Neuron (in vitro differentiated cells): ENCODE measurements around the gene ATF5.

Experiments used
- H2AFZ ChIP-seq: one replicate; pipeline ENCODE4 v1.6.1; 2013; ENCODE audit warnings: low read depth, mild to moderate bottlenecking, inconsistent platforms, low read length, moderate library complexity
- H3K27me3 ChIP-seq: one replicate; pipeline ENCODE4 v1.6.1; 2013; ENCODE audit warnings: low read length; ENCODE audit not compliant: insufficient read depth
- H3K36me3 ChIP-seq: one replicate; pipeline ENCODE4 v1.6.1; 2013; ENCODE audit warnings: low read length; ENCODE audit not compliant: insufficient read depth
- H3K4me1 ChIP-seq: one replicate; pipeline ENCODE4 v1.6.1; 2013; ENCODE audit warnings: low read length; ENCODE audit not compliant: insufficient read depth
- H3K4me3 ChIP-seq: 2 replicates; pipeline ENCODE4 v1.5.1; 2013; ENCODE audit warnings: mild to moderate bottlenecking, low read length, moderate library complexity
- H3K9me3 ChIP-seq: one replicate; pipeline ENCODE4 v1.6.1; 2013; ENCODE audit warnings: low read length

The ATF5 gene, protein sequence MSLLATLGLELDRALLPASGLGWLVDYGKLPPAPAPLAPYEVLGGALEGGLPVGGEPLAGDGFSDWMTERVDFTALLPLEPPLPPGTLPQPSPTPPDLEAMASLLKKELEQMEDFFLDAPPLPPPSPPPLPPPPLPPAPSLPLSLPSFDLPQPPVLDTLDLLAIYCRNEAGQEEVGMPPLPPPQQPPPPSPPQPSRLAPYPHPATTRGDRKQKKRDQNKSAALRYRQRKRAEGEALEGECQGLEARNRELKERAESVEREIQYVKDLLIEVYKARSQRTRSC

DNA sequence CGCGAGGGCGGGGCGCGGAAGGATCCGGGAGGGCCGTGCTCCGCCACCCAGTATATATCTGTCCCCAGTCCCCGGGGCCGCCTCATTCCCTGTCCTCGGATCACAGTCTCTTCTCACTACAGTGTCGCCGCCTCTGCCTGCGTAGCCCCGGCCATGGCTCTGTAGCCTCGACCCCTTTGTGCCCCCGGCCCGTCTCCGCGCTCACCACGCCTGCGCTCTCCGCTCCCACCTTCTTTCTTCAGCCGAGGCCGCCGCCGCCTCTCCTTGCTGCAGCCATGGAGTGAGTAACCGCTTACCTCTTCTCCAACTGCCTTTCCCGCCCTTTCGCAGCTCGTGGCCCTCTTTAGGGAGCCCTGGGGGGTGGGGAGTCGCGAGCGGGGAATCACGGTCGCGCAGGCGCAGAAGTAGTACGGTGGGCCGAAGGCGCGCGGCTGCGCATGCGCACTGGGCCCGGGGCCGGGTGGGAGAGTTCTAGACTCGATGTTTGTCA lies at the start of gene ATF5, which contains the start of gene NUP62:
TSS of gene ATF5 (plus strand) at position 85 of the 490 bp plus-strand sequence. CDS start 1,646 bp downstream, outside the sequence.
TSS of gene NUP62 (minus strand) at position 384 of the 490 bp plus-strand sequence. CDS start 19,697 bp downstream, outside the sequence.
- peaks cover 34% of the 10 kb centered on the region for H3K36me3 ChIP-seq
- H3K9me3 ChIP-seq = no peaks in the 10 kb centered on the region
- H3K4me3 ChIP-seq = peak within 1 kb of the TSS; percentile 91
- peak within 1 kb of the TSS; percentile 13 for H2AFZ ChIP-seq
- peaks cover 17% of the 10 kb centered on the region for H3K4me1 ChIP-seq
- no peaks in the 10 kb centered on the region for H3K27me3 ChIP-seq

DNA sequence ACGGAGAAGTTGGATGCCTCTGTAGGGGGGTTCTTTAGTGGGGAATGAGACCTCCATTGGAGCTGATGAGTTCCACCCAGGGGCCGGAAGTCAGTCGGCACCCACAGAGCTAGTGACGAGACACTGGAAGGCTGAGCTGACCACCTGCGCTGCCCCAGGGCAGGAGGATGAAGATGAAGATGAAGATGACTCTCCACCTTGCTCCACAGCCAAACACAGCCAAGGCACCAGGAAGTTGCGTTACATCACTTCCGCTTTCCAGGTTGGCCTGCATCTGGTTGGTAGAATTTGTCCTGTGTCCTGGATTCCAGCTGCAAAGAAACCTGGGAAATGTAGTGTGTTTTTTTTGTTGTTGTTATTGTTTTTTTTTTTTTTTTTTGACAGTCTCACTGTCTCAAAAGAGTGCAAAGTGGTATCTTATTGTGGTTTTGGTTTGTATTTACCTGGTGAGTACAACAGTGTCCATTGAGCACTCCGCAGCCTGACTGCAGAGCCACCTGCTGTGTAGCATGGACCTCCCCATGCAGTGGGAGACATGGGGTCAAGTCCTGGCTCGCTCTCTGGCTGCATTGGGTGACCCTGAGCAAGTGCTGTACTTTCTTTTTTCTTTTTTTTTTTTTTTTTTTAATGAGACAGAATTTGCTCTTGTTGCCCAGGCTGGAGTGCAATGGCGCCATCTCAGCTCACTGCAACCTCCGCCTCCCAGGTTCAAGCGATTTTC lies 49.6 kb upstream of the ATF5 start:
- Histone ChIP-seq H3K4me1 (peaks cover 16% of the 10 kb centered on the region), H3K36me3 (peaks cover 48% of the 10 kb centered on the region), H3K9me3 (peaks cover 2% of the 10 kb centered on the region), H3K27me3 (no peaks in the 10 kb centered on the region), H3K4me3 (no peak overlapping the region), H2AFZ (no peak overlapping the region)

DNA sequence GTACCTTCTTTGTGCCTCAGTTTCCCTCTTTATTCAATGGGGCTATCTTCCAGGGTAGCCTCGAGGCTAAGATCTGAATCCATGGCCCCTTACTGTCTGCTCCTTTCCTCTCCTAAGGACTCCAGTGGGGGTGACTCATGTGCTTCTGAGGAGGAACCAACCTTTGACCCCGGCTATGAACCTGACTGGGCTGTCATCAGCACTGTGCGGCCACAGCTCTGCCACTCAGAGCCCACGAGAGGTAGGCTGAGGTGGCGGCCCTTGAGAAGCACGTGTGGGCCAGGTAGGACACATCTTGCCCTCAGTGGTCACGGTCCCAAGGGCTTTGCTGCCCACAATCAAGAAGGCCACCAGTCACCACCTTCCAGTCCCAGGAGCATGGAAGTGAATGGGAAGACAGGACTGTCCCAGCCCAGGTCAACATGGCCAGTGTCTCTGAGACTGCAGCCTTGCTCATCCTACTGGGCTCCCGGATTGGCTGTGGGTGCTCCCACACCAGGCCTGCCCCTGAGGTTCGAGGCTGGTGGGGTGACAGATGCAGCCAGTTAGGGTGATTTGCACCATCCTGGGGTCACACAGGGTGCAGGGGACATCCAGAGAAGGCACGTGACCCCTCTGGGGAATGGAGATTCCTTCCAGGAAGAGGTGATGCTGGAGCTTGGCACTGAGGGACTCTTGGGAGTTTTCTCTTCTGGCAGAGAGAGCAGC lies 48.7 kb upstream of the ATF5 start:
- H3K4me1 ChIP-seq = peaks cover 16% of the 10 kb centered on the region
- no peak overlapping the region for H3K4me3 ChIP-seq
- peaks cover 53% of the 10 kb centered on the region for H3K36me3 ChIP-seq
- H3K9me3 ChIP-seq = peaks cover 2% of the 10 kb centered on the region
- H3K27me3 ChIP-seq = no peaks in the 10 kb centered on the region
- H2AFZ ChIP-seq = no peak overlapping the region

DNA sequence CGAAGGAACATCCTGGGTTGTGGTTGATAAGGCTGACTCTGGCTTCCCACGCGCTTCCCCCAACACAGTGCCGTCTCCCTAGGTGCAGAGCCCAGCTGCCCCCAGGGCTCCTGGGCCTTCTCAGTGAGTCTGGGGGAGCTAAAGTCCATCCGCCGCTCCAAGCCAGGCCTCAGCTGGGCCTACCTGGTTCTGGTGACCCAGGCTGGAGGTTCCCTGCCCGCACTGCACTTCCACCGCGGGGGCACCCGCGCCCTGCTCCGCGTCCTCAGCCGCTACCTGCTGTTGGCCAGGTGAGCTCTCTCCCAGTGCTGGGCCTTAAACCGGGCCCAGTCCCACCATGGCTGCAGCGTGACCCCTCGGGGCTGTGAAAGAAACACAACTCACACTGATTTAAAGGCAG lies 47.8 kb upstream of the ATF5 start:
- H2AFZ ChIP-seq = no peak overlapping the region
- peaks cover 2% of the 10 kb centered on the region for H3K9me3 ChIP-seq
- H3K27me3 ChIP-seq = no peaks in the 10 kb centered on the region
- no peak overlapping the region for H3K4me3 ChIP-seq
- H3K36me3 ChIP-seq = peaks cover 56% of the 10 kb centered on the region
- H3K4me1 ChIP-seq = peaks cover 9% of the 10 kb centered on the region

DNA sequence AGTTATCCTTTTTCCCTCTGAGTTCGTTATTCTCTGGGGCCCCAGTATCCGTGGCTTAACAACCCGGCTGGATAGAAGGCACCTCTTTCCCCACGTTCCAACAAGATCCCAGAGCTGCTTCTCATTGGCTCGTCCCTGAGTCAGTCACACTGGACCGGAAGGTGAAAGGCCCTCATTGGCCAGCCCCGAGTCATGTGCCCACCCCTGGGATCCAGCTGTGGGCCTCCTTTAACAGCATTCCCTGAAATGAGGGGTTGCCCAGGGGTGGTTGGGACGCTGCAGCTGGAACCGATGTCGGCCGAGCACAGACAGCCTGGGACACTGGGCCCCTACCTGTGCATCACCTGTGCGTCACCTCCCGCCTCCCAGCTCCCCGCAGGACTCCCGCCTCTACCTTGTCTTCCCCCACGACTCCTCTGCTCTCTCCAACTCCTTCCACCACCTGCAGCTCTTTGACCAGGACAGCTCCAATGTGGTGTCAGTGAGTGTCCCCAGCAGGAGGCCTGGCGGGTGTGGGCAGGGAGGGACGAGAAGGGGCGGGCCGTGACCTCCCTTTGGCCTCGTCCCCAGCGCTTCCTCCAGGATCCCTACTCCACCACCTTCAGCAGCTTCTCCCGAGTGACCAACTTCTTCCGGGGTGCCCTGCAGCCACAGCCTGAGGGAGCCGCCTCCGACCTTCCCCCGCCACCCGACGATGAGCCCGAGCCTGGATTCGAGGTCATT lies 47.2 kb upstream of the ATF5 start:
- Histone ChIP-seq H3K4me1 (peaks cover 9% of the 10 kb centered on the region), H3K9me3 (peaks cover 2% of the 10 kb centered on the region), H3K27me3 (no peaks in the 10 kb centered on the region), H3K4me3 (no peak overlapping the region), H2AFZ (no peak overlapping the region), H3K36me3 (peaks cover 56% of the 10 kb centered on the region)

DNA sequence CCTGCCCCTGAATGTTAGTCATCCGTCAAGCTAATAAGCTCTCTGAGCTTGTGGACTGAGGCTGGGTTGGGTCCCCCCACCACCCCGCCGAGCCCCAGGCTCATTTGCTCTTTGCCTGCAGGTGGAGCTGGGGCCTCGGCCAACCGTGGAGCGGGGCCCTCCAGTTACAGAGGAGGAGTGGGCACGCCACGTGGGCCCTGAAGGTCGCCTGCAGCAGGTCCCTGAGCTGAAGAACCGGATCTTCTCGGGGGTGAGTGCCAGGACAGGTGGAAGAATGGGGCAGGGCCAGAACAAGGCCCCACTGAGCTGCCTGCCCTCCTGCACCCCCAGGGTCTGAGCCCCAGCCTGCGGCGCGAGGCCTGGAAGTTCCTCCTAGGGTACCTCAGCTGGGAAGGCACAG lies 46.4 kb upstream of the ATF5 start:
- Histone ChIP-seq H3K4me1 (peaks cover 9% of the 10 kb centered on the region), H3K36me3 (peaks cover 56% of the 10 kb centered on the region), H2AFZ (no peak overlapping the region), H3K4me3 (no peak overlapping the region), H3K9me3 (peaks cover 2% of the 10 kb centered on the region), H3K27me3 (no peaks in the 10 kb centered on the region)

DNA sequence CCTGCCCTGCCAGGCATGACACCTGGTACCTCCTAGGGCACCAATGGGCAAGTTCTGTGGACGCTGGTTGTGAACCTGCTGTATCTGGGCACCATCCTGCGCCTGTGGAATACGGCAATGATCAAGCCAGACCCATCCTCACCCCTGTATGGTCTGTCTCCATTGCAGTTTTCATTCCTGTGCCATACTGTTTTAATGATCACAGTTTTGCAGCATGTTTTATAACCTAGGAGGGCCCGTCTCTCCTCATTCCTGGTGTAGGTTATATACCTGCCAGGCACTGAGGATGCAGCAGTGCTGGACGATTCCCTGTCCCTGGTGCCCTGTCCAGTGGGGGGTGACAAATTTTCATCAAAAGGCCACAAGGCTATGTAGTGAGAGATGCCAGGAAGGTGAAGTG lies 45.9 kb upstream of the ATF5 start:
- no peak overlapping the region for H3K4me3 ChIP-seq
- peaks cover 9% of the 10 kb centered on the region for H3K4me1 ChIP-seq
- H3K27me3 ChIP-seq = no peaks in the 10 kb centered on the region
- peaks cover 56% of the 10 kb centered on the region for H3K36me3 ChIP-seq
- no peak overlapping the region for H2AFZ ChIP-seq
- H3K9me3 ChIP-seq = peaks cover 2% of the 10 kb centered on the region

DNA sequence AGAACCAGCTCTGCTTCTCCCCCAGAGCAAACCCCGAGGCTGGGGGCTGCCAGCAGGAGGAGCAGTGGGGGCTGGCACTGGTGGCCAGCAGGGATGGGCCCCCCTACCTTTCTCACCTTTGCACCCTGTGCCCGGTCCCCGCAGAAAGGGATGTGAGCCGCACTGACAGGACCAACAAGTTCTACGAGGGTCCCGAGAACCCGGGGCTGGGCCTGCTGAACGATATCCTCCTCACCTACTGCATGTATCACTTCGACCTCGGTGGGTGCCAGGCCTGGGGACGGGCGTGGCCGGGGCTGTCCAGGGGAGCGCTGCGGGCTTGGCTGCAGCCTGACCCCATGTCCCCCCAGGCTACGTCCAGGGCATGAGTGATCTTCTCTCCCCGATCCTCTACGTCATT lies 44.9 kb upstream of the ATF5 start:
- no peaks in the 10 kb centered on the region for H3K27me3 ChIP-seq
- H2AFZ ChIP-seq = no peak overlapping the region
- H3K4me3 ChIP-seq = no peak overlapping the region
- peaks cover 2% of the 10 kb centered on the region for H3K9me3 ChIP-seq
- H3K4me1 ChIP-seq = peaks cover 1% of the 10 kb centered on the region
- peaks cover 58% of the 10 kb centered on the region for H3K36me3 ChIP-seq

DNA sequence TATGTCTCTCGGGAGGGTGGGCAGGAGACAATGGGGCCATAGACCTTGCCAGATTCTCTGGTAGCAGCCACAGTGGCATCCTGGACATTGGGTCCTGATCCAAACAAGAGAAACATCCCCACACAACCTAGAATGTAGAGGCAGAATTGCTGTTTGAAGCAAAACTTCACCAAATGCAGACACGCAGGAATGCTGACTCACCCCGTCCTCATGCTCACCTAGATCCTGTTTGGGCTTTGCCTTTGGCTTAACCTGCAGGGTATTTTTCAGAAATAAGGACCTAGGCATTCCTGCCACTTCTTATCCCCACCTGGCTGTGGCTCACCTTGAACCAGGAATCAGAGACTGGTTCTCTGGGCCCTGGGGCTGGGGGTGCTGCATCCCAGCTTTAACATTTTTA lies 44.2 kb upstream of the ATF5 start:
- H3K36me3 ChIP-seq = peaks cover 54% of the 10 kb centered on the region
- H3K9me3 ChIP-seq = peaks cover 2% of the 10 kb centered on the region
- no peaks in the 10 kb centered on the region for H3K4me1 ChIP-seq
- no peak overlapping the region for H2AFZ ChIP-seq
- H3K27me3 ChIP-seq = no peaks in the 10 kb centered on the region
- no peak overlapping the region for H3K4me3 ChIP-seq

DNA sequence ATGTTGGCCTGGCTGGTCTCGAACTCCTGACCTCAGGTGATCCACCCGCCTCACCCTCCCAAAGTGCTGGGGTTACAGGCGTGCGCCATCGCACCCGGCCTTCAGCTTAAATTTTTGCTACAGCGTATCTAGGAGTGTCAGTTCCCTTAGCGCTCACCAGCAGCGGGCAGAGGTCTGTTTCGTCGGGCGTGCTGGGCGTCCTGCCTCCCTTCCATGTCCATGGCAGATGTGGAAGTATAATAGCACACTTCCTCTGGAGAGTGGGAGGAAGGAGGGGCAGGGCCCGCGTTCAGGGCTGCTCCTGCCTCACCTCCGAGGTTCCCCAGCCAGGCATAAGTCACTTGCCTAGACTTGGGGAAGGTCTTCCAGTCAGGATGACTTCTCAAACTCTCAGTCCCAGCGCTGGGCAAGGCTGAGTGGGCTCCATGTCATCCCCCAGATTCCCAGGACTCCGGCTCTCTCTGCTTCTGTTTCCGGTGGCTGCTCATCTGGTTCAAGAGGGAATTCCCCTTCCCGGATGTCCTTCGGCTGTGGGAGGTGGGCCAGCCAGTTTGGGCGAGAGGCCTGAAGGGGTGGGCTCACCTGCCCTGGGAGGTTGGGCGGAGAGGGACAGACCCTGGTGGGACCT lies 41.9 kb upstream of the ATF5 start:
- peaks cover 32% of the 10 kb centered on the region for H3K36me3 ChIP-seq
- peaks cover 6% of the 10 kb centered on the region for H3K9me3 ChIP-seq
- no peak overlapping the region for H2AFZ ChIP-seq
- H3K4me3 ChIP-seq = no peak overlapping the region
- no peaks in the 10 kb centered on the region for H3K4me1 ChIP-seq
- no peaks in the 10 kb centered on the region for H3K27me3 ChIP-seq

DNA sequence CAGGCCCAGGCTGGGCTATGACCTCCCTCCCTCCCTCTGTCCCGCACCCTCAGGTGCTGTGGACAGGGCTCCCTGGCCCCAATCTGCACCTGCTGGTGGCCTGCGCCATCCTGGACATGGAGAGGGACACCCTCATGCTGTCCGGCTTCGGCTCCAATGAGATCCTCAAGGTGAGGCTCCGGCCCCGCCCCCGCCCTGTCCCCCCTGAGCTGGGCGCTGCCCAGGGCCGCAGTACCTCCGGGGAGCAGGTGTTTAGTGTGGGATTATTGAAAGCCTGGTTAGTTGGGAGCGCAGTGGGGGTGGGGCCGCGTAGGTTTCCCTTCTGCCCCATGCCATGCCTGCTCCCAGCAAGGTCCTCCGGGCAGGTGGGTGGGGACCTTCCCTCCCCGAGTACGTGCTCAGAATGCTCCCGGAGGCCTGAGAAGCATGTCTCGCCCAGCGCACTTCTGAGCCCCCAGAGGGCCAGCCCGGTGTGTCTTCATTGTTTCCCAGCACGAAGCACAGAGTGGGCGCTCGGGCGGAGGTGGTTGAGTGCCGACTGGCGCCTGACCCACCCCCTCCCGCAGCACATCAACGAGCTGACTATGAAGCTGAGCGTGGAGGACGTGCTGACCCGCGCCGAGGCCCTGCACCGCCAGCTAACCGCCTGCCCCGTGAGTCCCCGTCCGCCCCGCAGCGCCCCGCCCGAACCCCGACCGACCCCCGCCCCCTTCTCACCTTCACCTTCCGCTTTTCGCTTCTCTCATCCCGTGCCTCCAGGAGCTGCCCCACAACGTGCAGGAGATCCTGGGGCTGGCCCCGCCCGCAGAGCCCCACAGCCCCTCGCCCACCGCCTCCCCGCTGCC lies 41.1 kb upstream of the ATF5 start:
- H2AFZ ChIP-seq = no peak overlapping the region
- peaks cover 5% of the 10 kb centered on the region for H3K9me3 ChIP-seq
- H3K4me3 ChIP-seq = no peak overlapping the region
- H3K27me3 ChIP-seq = no peaks in the 10 kb centered on the region
- no peaks in the 10 kb centered on the region for H3K4me1 ChIP-seq
- peaks cover 24% of the 10 kb centered on the region for H3K36me3 ChIP-seq

DNA sequence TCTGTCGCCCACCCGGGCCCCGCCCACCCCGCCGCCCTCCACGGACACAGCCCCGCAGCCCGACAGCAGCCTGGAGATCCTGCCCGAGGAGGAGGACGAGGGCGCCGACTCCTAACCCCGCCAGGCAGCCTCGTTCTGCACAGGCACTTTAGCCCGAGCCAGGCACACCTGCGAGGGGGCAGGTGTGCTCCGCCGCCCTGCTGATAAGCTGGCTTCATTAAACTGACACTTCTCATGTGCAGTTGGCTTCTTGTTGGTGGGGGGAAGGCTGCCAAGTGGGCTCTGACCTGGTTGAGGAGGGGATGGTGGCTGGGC lies 40.5 kb upstream of the ATF5 start:
- H3K36me3 ChIP-seq = peaks cover 19% of the 10 kb centered on the region
- H3K9me3 ChIP-seq = peaks cover 3% of the 10 kb centered on the region

More for the DNA sequence above, 40.5 kb upstream of the ATF5 start:
- Histone ChIP-seq H3K27me3 (no peaks in the 10 kb centered on the region), H3K4me1 (no peaks in the 10 kb centered on the region), H3K4me3 (no peak overlapping the region), H2AFZ (no peak overlapping the region)
